Measurements from ENCODE around the gene MPZL2.

The MPZL2 gene

DNA sequence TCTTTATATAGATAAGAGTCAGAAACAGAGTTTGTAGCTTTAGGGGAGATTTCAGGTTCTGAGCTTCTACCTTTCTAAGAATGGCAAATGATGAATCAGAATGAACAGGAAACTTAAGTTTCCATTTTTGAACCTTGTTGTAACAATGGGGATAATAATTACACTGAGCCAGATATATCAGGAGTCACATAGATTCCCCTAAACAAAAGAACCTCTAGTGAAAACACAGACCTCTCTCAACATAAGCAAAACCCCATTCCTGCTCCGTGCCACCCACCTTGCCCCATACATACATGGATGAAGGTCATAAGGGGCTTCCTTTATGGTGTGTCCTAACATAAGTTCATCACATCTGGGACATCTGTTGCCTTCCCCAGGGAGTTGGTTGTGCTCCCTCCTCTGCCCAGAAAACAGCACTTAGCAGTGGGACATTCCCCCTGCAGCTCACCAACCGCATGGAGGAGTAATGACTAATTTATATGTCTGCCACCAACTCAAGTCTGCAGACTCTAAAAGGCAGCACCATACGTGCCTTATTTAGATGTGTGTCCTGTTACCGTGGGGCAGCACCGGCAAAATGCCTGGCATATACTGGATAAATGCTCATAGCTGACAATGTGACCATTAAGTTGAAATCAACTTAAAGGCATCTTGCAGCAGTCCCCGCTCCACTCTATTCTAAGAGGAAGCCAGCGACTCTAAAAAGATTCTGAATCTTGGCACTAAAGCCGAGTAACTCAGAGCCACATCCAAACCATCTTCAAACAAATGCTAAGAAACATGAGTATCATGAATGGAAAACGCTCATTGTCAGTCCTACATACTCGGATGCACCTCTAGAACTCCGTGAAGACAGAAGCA lies 47.2 kb downstream of the MPZL2 start:
- DNase-seq: no peak

DNA sequence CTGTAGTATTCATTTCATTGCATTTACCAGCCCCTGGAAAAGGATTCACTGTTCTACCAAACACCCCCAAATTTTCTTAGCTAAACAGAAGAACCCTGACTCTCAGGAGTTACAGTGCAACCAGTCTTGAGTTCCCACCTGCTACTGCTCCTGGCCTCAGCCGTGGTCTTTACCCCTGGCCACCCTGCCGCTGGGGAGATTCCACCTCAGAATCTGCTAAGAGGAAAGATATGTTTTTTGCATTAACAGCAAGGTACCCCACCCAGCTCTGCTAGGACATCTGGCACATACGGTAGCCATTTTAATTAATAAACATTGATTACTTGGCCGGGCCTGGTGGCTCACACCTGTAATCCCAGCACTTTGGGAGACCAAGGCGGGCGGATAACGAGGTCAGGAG lies 48.3 kb downstream of the MPZL2 start:
- DNase-seq: no peak

DNA sequence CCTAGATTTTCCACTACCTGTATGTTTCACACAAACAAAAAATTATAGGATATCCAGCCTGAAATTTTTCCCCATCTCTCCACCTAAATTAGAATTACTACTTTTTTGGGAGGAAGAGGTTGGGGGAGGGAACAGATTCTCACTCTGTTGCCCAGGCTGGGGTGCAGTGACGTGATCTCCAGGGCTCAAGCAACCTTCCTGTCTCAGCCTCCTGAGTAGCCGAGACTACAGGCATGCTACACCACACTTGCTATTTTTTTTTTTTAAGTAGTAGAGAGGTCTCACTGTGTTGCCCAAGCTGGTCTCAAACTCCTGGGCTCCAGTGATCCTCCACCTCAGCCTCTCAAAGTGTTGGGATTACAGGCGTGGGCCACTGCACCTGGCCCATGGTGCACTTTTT lies 48.8 kb downstream of the MPZL2 start:
- DNase-seq: no peak

DNA sequence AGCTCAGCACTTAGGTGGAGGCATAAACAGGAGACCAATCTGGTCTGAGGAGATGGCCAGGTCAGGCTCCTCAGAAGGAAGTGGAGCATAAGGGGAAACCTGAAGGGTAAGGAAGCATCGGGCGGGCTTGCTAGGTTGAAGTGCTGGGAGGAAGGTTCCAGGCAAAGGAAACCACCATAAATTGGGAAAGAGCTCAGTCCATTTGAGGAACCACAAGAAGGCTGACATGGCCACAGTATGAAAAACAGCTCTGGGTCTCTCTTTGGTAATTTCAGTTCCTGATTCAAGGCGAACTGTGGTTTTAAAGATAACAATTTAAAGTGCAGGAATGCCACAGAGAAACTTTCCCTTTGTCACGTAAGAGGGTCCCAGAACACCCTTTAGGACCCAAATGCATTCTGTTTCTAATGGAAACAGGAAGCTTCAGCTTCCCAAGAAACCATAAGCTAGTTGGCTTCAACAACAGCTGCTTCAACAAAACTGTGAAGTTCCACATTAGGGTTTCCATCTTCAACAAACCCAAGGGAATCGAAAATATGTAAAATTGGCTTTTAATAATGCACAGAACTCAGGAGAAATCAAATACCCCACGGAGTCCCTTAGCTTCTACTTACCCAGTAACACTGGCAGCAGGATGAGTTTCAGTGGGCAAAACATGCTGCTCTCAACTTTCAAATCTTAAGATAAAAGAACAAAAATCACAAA lies 49.7 kb downstream of the MPZL2 start:
- DNase-seq: no peak

DNA sequence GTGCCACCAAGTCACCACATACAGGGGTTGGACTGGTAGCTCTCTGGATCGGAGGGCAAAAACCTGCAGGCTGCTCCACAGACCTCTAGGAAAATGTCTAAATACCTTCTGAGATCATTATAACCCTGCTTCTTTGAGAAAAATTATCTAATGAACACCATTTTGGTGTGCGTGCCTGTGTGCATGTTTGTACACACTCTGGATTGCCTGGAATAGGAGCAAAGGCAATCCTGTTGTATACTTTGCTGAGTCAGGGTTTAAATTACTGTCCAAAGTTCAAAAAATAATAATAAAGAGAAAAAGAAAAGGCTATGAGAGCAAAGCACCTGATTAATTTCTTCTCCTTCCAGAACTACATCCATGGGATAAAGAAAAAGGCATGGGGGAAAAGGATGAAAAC lies 50.3 kb downstream of the MPZL2 start:
- no peak for DNase-seq

DNA sequence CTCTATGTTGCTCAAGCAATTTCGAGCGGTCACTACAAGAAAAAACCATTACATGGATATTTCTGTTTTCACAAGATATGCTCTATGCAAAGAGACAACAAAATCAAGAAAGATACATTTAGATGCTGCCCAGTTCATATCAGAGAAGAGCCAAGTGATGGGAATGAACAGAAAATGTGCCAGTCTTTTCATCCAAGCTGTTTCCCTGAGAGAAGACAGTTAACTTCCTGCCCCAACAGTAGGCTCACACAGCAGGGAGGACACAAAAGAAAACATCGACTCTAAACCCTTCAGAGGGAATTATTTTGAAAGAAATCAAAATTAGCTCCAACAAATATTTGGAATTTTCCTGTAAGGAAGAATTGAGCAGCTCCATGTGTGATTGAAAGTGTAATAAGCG lies 50.9 kb downstream of the MPZL2 start:
- DNase-seq: no peak

DNA sequence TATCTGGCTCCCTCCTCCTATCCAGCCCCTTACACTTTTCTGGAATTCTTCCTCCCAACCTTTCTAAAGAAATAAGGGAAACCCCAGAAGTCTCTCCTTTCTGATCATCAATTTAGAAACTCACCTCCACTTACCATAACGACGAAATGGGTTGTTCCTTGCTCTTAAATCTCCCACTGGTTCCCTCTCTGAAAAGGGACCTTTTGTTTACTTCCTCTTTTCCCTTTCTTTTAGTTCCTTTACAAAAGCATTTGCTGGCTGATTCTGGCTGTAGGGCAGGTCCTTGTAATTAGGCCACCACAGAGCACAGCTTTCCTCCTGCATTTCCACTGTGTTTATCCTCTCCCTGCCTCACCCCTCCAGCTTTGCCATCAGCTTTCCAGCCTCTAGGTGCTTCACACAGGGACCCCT lies 51.3 kb downstream of the MPZL2 start:
- DNase-seq: no peak

DNA sequence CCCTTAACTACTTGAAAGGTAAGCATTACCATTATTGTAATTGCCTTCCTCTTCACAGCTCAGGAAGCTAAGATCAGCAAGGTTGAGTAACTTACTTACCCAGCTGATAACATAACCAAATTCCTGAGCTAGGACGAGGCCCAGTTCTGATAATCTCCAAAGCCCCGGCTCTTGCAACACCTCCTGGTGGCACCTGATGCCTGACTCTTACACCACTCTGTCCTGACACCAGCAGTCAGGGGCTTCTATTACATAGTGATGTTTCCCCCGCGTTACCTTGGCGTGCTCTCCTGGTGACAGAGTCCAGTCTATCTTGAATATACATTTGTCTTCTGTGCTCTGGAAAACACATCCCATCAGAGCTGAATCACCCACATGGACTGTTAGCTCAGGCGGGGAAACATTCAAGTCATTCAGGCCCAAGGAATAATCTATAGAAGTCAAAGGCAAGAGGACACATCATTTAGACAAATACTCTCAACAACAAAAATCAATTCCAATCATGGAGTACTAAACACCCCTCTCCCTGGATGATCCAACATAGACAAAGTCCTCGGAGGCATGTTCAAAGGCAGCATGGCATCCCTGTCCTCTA lies 51.9 kb downstream of the MPZL2 start:
- no peak for DNase-seq

DNA sequence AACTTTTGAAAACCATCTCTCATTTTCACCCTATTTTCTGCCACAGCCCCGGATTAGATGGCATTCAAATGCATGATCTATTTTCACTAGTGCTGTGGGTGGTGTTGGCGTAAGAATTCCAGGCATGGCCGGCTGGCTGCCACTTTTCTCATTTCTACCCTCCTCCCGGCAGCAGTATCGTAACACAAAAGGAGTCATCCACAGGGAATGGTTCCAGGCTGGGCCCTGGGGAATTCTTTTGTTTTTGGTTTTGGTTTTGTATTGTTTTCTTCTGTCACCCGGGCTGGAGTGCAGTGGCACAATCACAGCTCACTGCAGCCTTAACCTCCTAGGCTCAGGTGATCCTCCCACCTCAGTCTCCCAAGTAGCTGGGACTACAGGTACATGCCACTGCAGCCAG lies 53.1 kb downstream of the MPZL2 start:
- no peak for DNase-seq

DNA sequence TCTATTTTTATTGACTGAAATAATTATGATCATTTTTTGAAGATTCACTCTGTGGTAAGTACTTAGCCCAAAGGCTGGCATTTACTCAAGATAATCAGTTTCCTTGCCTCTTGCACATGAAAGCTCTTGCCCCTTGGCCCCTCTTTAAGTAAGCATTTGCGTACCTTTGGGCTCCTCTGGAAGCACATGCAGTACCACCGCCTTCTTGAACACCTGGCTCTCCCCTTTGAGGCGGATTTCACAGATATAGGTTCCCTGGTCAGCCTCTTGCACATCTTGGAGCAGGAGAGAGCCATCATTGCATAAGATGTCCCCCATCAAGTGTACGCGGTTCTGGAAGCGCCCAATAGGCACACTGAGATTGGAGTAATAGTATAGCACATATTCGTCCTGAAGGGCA lies 53.8 kb downstream of the MPZL2 start:
- DNase-seq: no peak

DNA sequence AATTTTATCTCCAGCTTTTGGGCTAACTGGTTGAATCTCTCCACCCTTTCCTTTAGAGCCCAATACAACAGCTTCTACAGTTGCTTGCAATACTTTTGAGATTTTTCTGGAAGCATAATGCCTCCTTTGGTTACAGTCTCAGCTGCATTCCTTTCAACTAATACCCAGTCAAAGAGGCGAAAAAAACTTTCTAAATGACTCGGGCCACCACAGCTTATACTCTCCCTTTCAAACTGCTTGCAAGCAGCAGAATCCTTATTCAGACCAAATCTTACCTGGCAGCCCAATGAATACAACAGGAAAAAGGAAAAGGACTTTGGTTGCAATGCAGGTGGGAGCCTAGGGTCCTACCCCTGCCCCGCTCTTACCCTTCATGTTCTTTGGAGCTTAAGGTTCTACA lies 55.1 kb downstream of the MPZL2 start:
- no peak for DNase-seq

DNA sequence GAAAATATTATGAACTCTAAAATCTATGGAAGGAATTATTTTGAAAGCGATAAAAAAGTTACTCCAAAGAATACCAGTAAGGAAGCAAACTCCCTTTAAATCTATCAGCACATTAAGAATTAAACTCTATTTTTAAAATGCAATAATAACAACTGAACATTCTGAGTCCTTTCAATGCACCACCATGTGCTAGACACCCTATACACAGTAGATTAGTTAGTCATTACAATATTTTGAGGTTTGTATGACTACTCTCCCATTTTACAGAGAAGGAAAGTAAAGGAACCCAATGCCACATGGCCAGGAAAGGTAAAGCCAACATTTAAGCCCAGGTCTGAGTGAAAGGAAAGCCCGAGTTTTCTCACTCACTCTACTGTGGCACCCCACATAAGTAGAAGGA lies 57.0 kb downstream of the MPZL2 start:
- no peak for DNase-seq

DNA sequence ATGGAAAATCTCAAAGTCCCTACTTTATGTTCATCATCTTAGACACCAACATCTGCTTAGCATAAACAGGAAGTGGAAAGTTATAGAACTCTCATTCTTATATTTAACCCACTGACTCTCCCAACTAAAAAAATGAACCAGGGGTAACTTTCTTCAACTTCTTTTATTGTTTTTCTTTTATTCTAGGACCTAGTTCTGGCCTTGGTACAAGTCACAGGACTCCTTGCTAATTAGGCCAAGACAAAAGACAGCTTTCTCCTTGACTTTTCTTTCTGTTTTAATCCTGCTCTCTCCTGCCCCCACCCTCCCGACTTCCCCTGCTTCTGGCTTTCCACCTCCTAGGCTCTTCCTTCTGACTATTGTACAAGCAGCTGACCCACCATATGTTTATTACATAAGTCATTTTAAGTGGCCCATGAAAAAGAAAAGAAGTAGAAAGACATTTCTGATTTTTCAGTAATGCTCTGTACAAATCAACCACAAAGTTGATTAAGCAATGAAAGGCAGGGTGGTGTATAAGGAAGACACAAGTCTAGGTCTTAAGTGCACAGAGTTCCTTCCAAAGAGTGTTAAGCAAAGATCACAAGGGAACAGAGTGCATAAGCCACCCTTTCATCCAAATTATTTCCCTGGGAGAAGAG lies 57.6 kb downstream of the MPZL2 start:
- DNase-seq: no peak

DNA sequence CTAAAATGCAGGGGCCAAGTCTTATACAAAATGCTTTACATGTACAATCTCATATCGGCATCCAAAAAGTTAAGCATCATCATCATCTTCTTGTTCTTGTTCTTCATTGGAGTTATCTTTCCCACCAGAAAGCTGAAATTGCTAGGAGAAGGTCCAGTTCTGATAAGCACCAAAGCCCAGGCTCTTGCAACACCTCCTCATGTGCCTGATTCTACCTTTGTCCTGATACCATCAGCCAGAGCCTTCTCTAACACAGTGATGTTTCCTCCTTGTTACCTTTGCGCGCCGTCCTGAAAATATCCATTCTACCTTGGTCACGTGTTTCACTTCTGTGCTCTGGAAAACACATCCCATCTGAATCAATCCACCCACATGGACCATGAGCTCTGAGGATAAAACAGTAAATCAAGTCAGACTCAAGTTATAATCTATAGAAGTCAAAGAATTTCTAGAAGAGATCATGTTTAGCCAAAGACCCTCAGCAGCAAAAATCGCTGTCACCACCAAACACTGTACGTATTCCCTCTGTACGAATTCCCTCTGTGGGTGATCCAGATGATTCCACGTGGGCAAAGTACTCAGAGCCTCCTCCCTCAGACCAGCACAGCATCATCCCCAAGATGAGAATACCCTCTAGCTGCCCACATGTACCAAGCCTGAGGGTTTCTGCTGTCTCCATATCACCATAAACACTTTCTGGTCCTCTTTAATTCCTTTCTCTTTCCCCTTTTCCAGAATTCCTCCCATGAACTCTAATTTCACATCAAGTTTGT lies 58.3 kb downstream of the MPZL2 start:
- DNase-seq: no peak

Measured in retina (tissue), 1 donor.